Astrocyte of the spinal cord (primary cell): Measurements from ENCODE around the gene CLASP1.
"Not testable (repeated sequence)": the region's sequence is repeated elsewhere in the genome, so short reads cannot be mapped to it uniquely, and the experiment has no call there.

Experiments
- DNase-seq: peaks from one replicate; pipeline ENCODE4 v3.0.0; 2011; ENCODE audit warnings: low read depth, low spot score
- H3K4me3 ChIP-seq: 2 replicates; pipeline ENCODE4 v1.5.1; 2011; ENCODE audit warnings: low read depth, mild to moderate bottlenecking, low read length, moderate library complexity
- CTCF ChIP-seq: IDR thresholded peaks from 2 replicates; pipeline ENCODE4 v1.5.1; 2012; ENCODE audit warnings: low read depth, mild to moderate bottlenecking, low read length, inconsistent platforms
- in situ Hi-C: cut with HindIII; loops from 2 replicates; pipeline ENCODE4 v1.10.0; 2017; ENCODE audit warnings: low sequenced_read_pairs

CLASP1 gene

GRCh38 chr2:121442889-121443288 is 206.4 kb downstream of the CLASP1 start:
- no peak for DNase-seq
- TF ChIP-seq CTCF, result no peak
- no peak overlapping the region for H3K4me3 ChIP-seq
- in situ Hi-C loops, result no loop called here

GRCh38 chr2:121438290-121438689 is 211.0 kb downstream of the CLASP1 start:
- DNase-seq, H3K4me3 ChIP-seq, in situ Hi-C loops: not testable (repeated sequence)

GRCh38 chr2:121436918-121437317 is 212.3 kb downstream of the CLASP1 start:
- no peak overlapping the region for H3K4me3 ChIP-seq
- DNase-seq, result no peak
- no peak for TF ChIP-seq CTCF
- in situ Hi-C loops, result no loop called here

GRCh38 chr2:121435790-121436189 is 213.5 kb downstream of the CLASP1 start:
- H3K4me3 ChIP-seq, result no peak overlapping the region
- no peak for DNase-seq
- TF ChIP-seq CTCF, result no peak
- in situ Hi-C loops, result no loop called here

DNA sequence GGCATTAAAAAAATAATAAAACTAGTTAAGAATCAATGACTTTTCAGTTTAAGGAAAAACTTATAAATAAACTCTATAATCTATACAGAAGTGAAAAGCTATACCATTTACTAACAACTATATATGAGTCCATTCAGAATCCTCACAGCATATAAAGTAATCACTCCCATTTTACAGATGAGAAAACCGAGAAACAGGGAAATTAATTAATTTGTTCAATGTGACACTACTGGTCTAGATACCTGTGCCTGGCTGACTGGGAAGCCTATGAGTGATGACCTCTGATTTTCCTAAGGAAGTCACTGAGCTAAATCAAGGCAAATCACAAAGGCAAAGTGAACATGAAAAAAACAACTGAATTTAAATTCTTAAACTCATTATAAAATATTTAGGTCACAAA is 218.0 kb downstream of the CLASP1 start:
- no peak for TF ChIP-seq CTCF
- in situ Hi-C loops, result no loop called here
- H3K4me3 ChIP-seq, result no peak overlapping the region
- DNase-seq, result no peak

DNA sequence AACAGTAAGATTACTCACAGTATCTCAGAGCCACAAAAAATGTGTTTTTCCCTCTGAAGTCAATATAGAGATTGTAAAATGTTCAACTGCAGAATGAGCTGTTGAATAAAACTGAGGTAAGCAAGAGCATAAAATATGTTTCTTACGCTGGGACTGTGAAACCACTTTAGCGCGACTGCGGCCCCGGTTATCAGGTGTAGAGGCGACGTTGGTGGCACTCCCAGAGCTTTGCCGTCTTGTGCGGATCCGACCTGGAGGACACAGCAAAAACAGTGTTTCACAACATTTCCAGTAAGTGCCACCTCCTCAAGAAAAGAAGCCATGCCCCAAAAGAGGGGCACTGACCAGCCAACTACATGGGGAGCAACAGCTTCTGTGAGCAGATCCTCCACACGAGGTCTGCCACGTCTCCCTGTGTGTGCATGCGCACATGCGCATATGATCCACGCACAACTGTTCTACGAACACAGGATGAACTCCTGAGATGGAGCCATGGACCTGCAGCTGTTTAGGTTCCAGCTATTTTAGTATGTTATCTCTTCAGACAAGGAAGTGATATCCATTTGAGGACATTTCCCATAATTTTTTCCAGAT is 219.2 kb downstream of the CLASP1 start:
- in situ Hi-C loops, result no loop called here
- no peak for DNase-seq
- no peak for TF ChIP-seq CTCF
- H3K4me3 ChIP-seq, result no peak overlapping the region

DNA sequence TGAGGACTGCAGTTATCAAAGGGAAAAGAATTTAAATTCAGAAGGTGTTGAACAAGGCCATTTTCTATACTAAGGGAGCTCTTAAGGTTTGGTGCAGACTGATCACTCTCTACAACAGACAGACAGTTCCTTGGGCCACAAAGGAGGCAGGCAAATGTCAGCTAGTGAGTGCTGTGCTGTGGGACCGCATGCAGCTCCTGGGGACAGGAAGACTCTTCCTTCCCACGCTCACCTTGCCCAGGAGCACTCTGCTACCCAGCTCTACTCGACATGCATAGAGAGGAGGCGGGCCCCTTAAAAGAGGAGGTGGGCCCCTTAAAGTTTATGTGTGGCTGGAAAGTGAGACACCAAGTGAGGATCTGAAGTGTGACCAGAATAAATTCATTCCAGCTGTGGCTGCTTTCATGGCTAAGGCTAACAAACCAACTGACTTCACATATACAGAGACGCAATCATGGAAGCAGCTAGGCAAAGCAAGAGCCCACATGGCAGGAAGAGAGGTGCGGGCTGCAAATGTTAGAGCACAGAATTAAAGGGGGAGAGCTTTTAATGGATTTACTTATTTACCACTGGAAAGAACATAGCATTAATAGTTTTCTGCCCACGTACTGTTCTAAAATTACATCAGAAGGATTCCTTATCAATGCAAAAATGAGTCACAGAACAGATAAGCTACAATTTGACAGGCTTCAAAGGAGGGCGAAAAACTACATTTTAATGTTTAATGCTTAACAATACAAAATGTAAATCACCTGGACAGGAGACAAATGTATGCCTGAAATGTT is 220.0 kb downstream of the CLASP1 start:
- peak; percentile 8 for DNase-seq
- no peak overlapping the region for H3K4me3 ChIP-seq
- TF ChIP-seq CTCF, result no peak
- in situ Hi-C loops, result no loop called here
